ENCODE results near the gene LRRC59. TPM values are rescaled to one million over a fixed set of nuclear protein-coding genes. Genes with fewer than 3 reads are reported as not detected.
A peak's percentile ranks its signal among the peaks of the same experiment; 100 is the strongest.

The LRRC59 gene
- 89.3 to 108 TPM (median 90.4 TPM) in 3 replicates for total RNA-seq (2021)
- Bru-seq, nascent RNA, result percentile 88 among the genes with signal in this experiment
- long read RNA-seq, experiment 1, transcript LRRC59-201 (7 exons, 2,910 nt), result major isoform, 551 of 608 reads
- long read RNA-seq, experiment 1, partial matches to known transcripts, result 46 of 608 reads
- long read RNA-seq, experiment 1, other reads (novel, unspliced or antisense), result 11 of 608 reads
- long read RNA-seq, experiment 2, transcript LRRC59-201 (7 exons, 2,910 nt), result major isoform, 36 of 232 reads
- long read RNA-seq, experiment 2, partial matches to known transcripts, result 132 of 232 reads
- long read RNA-seq, experiment 2, other reads (novel, unspliced or antisense), result 63 of 232 reads
- long read RNA-seq, experiment 3, transcript LRRC59-201 (7 exons, 2,910 nt), result major isoform, 152 of 215 reads
- long read RNA-seq, experiment 3, partial matches to known transcripts, result 9 of 215 reads
- long read RNA-seq, experiment 3, other reads (novel, unspliced or antisense), result 54 of 215 reads

GRCh38 chr17:50397111-50397918 is at the start of gene LRRC59:
LRRC59 (minus strand) TSS chr17:50397523; CDS start chr17:50397317, 206 bp downstream.
- Mint-ChIP-seq H3K27ac (no peak within 1 kb of the TSS), H3K4me3 (peak within 1 kb of the TSS; percentile 93), H3K4me1 (peaks cover 10% of the 10 kb centered on the region), H3K36me3 (peaks cover 38% of the 10 kb centered on the region), H3K9me3 (peaks cover 20% of the 10 kb centered on the region), H3K27me3 (ENCODE audit: low read depth) (peaks cover 7% of the 10 kb centered on the region)
- ChIA-PET CTCF (interaction anchor here (0.6 to 4.0 kb wide), 79 partner anchors 8 to 399 kb away, joined by 3 to 108 read pairs (median 5); partner anchors contain the start of genes ACSF2, CACNA1G, CHAD and EME1), POLR2A (interaction anchor here (0.6 to 1.8 kb wide), 7 partner anchors 29 to 633 kb away, joined by 3 to 8 read pairs (median 3); partner anchors contain the start of genes ACSF2 and FAM117A)
- peak; percentile 93 for ATAC-seq
- peak; percentile 88 for DNase-seq (ENCODE audit: low spot score)
- TF ChIP-seq, protein P1, sequence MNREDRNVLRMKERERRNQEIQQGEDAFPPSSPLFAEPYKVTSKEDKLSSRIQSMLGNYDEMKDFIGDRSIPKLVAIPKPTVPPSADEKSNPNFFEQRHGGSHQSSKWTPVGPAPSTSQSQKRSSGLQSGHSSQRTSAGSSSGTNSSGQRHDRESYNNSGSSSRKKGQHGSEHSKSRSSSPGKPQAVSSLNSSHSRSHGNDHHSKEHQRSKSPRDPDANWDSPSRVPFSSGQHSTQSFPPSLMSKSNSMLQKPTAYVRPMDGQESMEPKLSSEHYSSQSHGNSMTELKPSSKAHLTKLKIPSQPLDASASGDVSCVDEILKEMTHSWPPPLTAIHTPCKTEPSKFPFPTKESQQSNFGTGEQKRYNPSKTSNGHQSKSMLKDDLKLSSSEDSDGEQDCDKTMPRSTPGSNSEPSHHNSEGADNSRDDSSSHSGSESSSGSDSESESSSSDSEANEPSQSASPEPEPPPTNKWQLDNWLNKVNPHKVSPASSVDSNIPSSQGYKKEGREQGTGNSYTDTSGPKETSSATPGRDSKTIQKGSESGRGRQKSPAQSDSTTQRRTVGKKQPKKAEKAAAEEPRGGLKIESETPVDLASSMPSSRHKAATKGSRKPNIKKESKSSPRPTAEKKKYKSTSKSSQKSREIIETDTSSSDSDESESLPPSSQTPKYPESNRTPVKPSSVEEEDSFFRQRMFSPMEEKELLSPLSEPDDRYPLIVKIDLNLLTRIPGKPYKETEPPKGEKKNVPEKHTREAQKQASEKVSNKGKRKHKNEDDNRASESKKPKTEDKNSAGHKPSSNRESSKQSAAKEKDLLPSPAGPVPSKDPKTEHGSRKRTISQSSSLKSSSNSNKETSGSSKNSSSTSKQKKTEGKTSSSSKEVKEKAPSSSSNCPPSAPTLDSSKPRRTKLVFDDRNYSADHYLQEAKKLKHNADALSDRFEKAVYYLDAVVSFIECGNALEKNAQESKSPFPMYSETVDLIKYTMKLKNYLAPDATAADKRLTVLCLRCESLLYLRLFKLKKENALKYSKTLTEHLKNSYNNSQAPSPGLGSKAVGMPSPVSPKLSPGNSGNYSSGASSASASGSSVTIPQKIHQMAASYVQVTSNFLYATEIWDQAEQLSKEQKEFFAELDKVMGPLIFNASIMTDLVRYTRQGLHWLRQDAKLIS (CRISPR knock-in tag; IDR thresholded peaks at IDR 0.05; ENCODE audit: borderline replicate concordance), result no peak
- TF ChIP-seq JUN (CRISPR knock-in tag; IDR thresholded peaks at IDR 0.05) (peak; percentile 86; the same call in 1 of the 2 replicates), GABPB1 (CRISPR knock-in tag; IDR thresholded peaks at IDR 0.05) (peak; percentile 93), SOX15 (CRISPR knock-in tag; IDR thresholded peaks at IDR 0.05) (no peak), PREB (CRISPR knock-in tag; IDR thresholded peaks at IDR 0.05; ENCODE audit: borderline replicate concordance) (no peak; the same call in 1 of the 2 replicates), ZNF671 (CRISPR knock-in tag; IDR thresholded peaks at IDR 0.05) (no peak), ZNF138 (CRISPR knock-in tag; conservative IDR thresholded peaks at IDR 0.05) (no peak), ARID4B (CRISPR knock-in tag; IDR thresholded peaks at IDR 0.05; ENCODE audit: borderline replicate concordance) (peak; percentile 96; the same call in 1 of the 2 replicates), ETV6 (CRISPR knock-in tag; IDR thresholded peaks at IDR 0.05) (peak; percentile 98), ESRRA (CRISPR knock-in tag; IDR thresholded peaks at IDR 0.05; ENCODE audit: borderline replicate concordance) (peak; percentile 86; the same call in 1 of the 2 replicates), TCF7 (CRISPR knock-in tag; IDR thresholded peaks at IDR 0.05; ENCODE audit: low read depth) (no peak), NR2C2 (CRISPR knock-in tag; IDR thresholded peaks at IDR 0.05) (0 out of 2 replicates have a peak, but pooled peaks have one; percentile 56), EMX1 (CRISPR knock-in tag; IDR thresholded peaks at IDR 0.05) (no peak), ZBTB21 (CRISPR knock-in tag; IDR thresholded peaks at IDR 0.05; ENCODE audit: borderline replicate concordance) (peak; percentile 74; the same call in 1 of the 2 replicates), GTF2I (CRISPR knock-in tag; conservative IDR thresholded peaks at IDR 0.05) (no peak), TEAD4 (CRISPR knock-in tag; IDR thresholded peaks at IDR 0.05) (peak; percentile 50; the same call in 1 of the 2 replicates), HMGA2 (CRISPR knock-in tag; IDR thresholded peaks at IDR 0.05) (no peak)
- TF ChIP-seq, protein P2, sequence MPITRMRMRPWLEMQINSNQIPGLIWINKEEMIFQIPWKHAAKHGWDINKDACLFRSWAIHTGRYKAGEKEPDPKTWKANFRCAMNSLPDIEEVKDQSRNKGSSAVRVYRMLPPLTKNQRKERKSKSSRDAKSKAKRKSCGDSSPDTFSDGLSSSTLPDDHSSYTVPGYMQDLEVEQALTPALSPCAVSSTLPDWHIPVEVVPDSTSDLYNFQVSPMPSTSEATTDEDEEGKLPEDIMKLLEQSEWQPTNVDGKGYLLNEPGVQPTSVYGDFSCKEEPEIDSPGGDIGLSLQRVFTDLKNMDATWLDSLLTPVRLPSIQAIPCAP (CRISPR knock-in tag; IDR thresholded peaks at IDR 0.05), result no peak
- TF ChIP-seq, protein P3, sequence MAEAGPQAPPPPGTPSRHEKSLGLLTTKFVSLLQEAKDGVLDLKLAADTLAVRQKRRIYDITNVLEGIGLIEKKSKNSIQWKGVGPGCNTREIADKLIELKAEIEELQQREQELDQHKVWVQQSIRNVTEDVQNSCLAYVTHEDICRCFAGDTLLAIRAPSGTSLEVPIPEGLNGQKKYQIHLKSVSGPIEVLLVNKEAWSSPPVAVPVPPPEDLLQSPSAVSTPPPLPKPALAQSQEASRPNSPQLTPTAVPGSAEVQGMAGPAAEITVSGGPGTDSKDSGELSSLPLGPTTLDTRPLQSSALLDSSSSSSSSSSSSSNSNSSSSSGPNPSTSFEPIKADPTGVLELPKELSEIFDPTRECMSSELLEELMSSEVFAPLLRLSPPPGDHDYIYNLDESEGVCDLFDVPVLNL (CRISPR knock-in tag; IDR thresholded peaks at IDR 0.05; ENCODE audit: borderline replicate concordance, low read depth), result no peak
- TF ChIP-seq, protein P4, sequence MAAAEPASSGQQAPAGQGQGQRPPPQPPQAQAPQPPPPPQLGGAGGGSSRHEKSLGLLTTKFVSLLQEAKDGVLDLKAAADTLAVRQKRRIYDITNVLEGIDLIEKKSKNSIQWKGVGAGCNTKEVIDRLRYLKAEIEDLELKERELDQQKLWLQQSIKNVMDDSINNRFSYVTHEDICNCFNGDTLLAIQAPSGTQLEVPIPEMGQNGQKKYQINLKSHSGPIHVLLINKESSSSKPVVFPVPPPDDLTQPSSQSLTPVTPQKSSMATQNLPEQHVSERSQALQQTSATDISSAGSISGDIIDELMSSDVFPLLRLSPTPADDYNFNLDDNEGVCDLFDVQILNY (CRISPR knock-in tag; IDR thresholded peaks at IDR 0.05), result peak; percentile 50; the same call in 1 of the 2 replicates
